GM12872 (cell line): Measurements from ENCODE around the gene ADORA1.

ENCODE experiments used
- CTCF ChIP-seq: IDR thresholded peaks from 3 replicates; pipeline ENCODE4 v1.5.1; 2011; ENCODE audit warnings: low read depth, mild to moderate bottlenecking, low read length, moderate library complexity; ENCODE audit not compliant: insufficient read depth

Gene ADORA1

GRCh38 chr1:203185585-203185984, 58.1 kb downstream of the ADORA1 start:
- TF ChIP-seq CTCF = no peak

DNA sequence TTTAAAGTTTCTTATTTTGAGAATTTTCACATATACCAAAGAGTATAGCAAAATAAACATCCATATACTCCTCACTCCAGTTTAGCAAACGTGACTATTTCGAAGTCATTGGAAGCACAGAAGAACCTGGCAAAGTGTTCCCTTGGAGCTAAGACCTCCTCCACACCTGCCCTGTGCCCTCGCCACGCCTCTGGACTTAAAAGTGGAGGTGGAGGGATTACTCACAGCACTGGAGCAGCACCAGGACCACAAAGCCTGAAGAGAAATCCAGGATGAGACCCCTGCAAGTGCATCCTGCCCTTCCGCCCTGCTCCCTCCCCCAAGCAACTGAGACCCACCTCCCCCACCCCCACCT, 58.5 kb downstream of the ADORA1 start:
- no peak for TF ChIP-seq CTCF

- no peak for TF ChIP-seq CTCF
These were observed 59.1 kb downstream of the ADORA1 start, which contains the start of gene CHI3L1 for GRCh38 chr1:203186446-203187303. Gene CHI3L1, minus strand, starts transcription at chr1:203186704. Its CDS starts 81 bp downstream, at chr1:203186623.

DNA sequence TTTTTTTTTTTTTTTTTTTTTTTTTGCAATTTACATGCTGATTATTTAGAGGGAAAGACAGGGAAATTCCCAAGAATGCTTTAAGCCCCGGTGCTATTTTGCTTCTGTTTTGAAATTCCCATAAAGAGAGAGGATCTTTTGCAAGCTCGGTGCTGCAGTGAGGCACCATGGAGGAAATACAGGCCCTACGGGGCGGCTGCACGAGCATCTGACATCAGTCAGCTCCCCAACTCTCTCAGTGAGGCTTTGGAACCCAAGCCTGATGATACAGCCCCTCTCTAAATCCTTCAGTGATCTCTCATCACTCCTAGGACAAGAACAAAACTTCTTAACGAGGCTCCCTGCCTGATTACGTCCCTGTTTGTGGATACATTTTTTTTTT, 59.8 kb downstream of the ADORA1 start:
- no peak for TF ChIP-seq CTCF

GRCh38 chr1:203187689-203188264, 60.3 kb downstream of the ADORA1 start:
- no peak for TF ChIP-seq CTCF

GRCh38 chr1:203188686-203189232, 61.2 kb downstream of the ADORA1 start:
- TF ChIP-seq CTCF = no peak

- no peak for TF ChIP-seq CTCF
These were observed 62.4 kb downstream of the ADORA1 start for GRCh38 chr1:203189951-203190352.
